Spleen (tissue), 7 donors: ENCODE results near the gene PTPRCAP.

Source experiments
- POLR2A ChIP-seq, 3 donors: fragments of 450-650 bp; IDR thresholded peaks; one replicate each; pipeline ENCODE4 v1.5.1; 2017; ENCODE audit warnings: antibody characterized with exemption in 3 of 3, mild to moderate bottlenecking in 1 of 3
- TF ChIP-seq, protein P1 (sequence below), 11 experiments: fragments of 200-600 bp in 7 of 11; fragments of 450-650 bp in 4 of 11; sonication (generic) in 4 of 11; IDR thresholded peaks in 8 of 11; conservative IDR thresholded peaks in 3 of 11; 1 replicate in 7 of 11; 2 replicates in 4 of 11; pipeline versions ENCODE4 v1.4.0 to v1.8.0; 2016 to 2021; ENCODE audit warnings: antibody characterized with exemption in 11 of 11, inconsistent platforms in 4 of 11, mild to moderate bottlenecking in 1 of 11
- donor health status: DM: no; HTN: no; CAD: no; lungs with moderate emphysema.
- donor health status: DM: no; HTN: no; CAD: no.
- donor health status: DM: no; HTN: no; CAD: no.

DNA sequence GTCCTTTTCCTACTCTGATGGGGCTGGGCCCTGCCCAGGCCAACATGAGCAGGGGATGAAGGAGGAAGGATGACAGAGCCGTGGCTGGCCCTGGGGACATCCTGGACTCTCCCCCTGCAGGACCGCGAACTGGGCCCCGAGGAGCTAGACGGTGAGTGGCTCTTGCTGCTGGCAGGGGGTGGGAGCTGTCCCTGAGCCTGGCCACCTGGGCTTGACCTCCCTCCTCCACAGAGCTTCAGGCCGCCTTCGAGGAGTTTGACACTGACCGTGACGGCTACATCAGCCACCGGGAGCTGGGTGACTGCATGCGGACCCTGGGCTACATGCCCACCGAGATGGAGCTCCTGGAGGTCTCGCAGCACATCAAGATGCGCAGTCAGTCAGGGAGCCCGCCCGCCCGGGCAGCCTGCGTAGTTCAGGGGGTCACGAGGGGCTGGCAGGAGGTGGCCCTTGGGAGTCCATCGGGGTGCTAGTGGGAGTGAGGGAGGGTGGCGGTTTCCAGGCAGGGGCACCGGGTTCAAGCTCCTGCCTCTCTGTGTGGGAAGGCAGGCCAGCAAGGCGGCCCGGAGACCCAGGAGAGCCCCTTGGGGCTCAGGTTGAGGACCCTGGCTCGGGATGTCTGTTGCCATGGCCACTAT lies 18.7 kb upstream of the PTPRCAP start:
- TF ChIP-seq, protein P1, sequence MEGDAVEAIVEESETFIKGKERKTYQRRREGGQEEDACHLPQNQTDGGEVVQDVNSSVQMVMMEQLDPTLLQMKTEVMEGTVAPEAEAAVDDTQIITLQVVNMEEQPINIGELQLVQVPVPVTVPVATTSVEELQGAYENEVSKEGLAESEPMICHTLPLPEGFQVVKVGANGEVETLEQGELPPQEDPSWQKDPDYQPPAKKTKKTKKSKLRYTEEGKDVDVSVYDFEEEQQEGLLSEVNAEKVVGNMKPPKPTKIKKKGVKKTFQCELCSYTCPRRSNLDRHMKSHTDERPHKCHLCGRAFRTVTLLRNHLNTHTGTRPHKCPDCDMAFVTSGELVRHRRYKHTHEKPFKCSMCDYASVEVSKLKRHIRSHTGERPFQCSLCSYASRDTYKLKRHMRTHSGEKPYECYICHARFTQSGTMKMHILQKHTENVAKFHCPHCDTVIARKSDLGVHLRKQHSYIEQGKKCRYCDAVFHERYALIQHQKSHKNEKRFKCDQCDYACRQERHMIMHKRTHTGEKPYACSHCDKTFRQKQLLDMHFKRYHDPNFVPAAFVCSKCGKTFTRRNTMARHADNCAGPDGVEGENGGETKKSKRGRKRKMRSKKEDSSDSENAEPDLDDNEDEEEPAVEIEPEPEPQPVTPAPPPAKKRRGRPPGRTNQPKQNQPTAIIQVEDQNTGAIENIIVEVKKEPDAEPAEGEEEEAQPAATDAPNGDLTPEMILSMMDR (IDR thresholded peaks at IDR 0.05 in 8 of 11, conservative IDR thresholded peaks at IDR 0.05 in 3 of 11): no peak
- no peak for TF ChIP-seq POLR2A (IDR thresholded peaks at IDR 0.05)
